Stimulated activated CD4-positive, alpha-beta T cell treated with anti-CD3 and anti-CD28 coated beads, Interleukin-4, amount 100 ng/mL, for 48 hours (primary cell): ENCODE data around the gene ATP8A2.
"Not testable (repeated sequence)": the region's sequence is repeated elsewhere in the genome, so short reads cannot be mapped to it uniquely, and the experiment has no call there.

Source experiments
- DNase-seq, 2 donors: peaks; one replicate each; pipeline ENCODE4 v3.0.0-alpha.2; 2020; ENCODE audit warnings: low read depth in 2 of 2

The ATP8A2 gene

DNA sequence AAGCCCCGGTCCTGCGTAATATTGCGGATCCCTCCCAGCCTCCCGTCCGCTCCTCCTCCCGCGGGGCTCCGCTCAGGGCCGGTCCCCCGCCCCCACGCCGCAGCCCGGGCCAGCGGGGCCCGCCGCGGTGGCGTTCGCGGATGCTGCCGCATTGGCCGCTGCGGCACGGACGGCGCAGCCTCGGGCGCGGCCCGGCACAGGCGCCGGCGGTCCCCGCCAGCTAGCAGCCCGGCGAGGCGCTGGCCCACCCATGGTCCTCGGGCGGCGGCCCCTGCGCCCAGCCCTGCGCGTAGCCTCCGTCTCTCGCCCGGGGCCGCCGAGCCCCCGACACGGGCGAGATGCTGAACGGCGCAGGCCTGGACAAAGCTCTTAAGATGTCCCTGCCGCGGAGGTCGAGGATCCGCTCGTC lies at the start of gene ATP8A2:
ATP8A2 (plus strand) TSS at position 100 of the 409 bp plus-strand sequence; CDS start at position 339, 239 bp downstream.
- no peak for DNase-seq

GRCh38 chr13:25324100-25324499 lies 47.7 kb upstream of the ATP8A2 start:
- no peak for DNase-seq

DNA sequence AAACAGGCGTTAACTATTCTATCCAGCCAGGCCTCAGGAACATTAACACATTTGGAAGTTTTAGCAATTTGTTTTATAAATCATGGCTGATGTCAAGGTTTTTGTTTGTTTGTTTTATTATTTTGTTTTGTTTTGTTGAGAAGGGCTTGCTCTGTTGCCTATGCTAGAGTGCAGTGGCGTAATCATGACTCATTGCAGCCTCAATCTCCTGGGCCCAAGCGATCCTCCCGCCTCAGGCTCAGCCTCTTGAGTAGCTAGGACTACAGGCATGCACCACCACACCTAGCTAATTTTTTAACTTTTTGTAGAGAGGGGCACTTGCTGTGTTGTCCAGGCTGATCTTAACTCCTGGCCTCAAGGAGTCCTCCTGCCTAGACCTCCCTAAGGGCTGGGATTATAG lies 42.1 kb upstream of the ATP8A2 start:
- DNase-seq = no peak

DNA sequence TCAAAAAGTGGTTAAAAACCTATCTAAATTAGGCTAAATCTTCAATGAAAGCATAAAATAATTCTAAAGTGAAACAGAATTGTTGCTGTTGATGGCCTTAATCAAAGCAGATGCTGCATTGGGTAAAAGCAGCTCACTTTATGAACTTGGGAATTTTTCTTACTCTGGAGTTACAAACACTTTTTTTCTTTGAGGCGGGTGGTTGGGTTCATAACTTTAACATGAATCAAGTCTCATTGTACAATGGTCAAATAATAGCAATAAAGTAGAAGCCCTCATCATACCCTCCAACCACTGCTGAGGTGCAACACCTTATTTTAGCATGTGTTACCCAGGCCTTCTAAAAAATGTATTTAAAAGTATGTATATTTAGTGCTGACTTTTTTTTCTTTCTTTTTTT lies 41.2 kb upstream of the ATP8A2 start:
- DNase-seq = no peak

GRCh38 chr13:25335856-25336255 lies 35.9 kb upstream of the ATP8A2 start:
- DNase-seq = no peak

DNA sequence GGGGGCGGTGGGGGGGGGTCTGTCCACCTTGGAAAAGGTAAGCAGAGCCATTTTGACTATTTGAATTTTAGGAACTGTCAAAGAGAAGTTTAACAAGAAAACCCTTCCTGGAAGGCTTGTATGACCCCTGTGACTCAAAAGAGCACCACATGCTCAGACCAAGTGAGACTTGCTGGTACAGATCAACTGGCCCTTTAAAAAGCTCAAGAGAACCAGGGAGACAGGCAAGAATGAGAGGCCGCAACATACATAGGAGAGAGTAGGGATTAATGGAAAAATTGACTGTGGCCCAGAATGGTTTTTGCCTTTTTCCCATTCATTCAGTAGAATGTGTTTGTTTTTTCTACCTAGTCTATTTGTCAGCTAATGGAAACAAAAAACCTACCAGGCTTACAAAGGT lies 26.2 kb upstream of the ATP8A2 start:
- DNase-seq = no peak

DNA sequence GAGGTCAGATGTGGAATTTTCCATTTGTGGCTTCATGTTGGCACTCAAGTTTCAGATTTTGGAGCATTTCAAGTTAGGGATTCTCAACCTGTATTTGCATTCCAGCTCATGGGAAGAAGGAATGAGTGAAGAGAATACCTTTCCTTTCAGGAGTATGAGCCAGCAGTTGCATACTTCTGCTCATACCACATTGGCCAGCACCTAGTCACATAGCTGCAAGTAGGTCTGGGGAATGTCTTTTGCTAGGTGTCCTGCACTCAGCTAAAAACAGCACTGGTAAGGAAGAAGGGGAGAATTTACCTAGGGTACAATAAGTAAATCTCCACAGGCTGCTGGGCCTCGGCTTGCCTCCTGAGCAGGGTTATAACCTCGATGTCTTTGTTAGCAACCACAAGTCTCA lies 24.6 kb upstream of the ATP8A2 start:
- no peak for DNase-seq

GRCh38 chr13:25351404-25351803 lies 20.4 kb upstream of the ATP8A2 start:
- DNase-seq = no peak

DNA sequence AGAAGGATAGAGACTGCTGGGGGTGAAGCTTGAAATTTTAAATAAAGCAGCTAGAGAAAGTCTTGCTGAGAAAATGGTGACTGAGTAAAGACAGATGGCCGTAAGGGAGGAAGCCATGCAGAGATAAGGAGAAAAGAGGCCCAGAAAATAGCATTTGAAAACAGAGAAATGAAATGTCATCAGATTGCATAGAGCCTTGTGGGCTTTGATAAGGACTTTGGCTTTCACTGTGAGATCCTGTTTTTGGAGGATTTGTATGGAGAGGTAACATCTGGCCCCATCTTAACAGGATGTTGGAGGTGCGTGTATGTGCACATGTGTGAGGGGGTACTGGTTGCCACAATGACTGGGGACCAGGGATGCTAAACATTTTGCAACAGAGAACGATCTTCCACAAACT lies 19.5 kb upstream of the ATP8A2 start:
- no peak for DNase-seq

GRCh38 chr13:25352806-25353205 lies 19.0 kb upstream of the ATP8A2 start:
- DNase-seq = no peak

- DNase-seq = no peak
Observed at GRCh38 chr13:25353344-25353743, 18.4 kb upstream of the ATP8A2 start.

DNA sequence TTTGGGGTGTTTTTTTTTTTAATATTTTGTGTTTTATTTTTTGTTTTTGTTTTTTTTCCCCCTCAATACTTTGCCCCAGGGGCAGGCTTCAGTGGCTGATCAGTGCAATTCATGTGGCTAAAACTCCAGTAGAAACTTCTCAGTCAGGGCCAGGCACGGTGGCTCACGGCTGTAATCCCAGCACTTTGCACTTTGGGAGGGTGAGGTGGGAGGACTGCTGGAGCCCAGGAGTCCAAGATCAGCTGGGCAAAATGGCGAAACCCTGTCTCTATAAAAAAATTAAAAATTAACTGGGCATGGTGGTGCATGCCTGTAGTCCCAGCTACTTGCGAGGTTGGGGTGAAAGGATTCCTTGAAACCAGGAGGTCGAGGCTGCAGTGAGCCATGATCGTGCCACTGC lies 17.4 kb upstream of the ATP8A2 start:
- DNase-seq = no peak

DNA sequence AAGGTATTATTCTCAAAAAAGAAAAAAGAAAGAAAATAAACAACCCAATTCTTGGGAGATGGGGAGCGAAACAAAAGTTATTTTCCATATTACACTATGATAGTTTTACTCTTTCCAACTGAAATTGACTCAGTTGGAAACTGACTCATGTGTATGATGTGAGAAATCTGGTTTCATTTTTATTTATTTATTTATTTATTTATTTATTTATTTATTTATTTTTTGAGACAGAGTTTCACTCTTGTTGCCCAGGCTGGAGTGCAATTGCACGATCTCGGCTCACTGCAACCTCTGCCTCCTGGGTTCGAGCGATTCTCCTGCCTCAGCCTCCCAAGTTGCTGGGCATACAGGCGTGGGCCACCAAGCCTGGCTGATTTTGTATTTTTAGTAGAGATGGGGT lies 11.3 kb upstream of the ATP8A2 start:
- not testable (repeated sequence) for DNase-seq

DNA sequence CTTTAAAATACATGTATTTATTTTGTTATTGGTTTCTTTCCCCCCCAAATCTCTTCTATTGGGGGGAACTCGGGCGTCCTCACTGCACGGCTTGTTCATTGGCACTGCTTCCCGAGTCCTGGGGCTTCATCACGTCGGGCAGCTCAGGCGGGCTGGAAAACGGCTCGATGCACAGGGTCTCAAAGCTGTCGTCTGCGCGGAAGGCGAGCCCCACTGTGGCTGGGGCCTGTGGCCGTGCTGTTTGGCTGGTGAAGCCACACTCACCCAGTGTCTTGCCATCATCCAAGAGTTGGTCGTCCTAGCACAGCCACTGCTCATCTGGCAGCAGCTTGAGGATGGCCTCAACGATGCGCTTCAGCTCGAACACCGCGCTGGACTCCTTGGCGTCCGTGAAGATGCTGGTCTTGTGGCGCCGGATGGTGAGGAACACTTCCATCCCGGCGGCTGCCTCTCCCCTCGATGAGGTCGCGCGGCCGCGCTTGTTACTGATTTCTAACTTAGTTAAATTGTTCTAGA lies 6.0 kb upstream of the ATP8A2 start:
- DNase-seq = no peak

DNA sequence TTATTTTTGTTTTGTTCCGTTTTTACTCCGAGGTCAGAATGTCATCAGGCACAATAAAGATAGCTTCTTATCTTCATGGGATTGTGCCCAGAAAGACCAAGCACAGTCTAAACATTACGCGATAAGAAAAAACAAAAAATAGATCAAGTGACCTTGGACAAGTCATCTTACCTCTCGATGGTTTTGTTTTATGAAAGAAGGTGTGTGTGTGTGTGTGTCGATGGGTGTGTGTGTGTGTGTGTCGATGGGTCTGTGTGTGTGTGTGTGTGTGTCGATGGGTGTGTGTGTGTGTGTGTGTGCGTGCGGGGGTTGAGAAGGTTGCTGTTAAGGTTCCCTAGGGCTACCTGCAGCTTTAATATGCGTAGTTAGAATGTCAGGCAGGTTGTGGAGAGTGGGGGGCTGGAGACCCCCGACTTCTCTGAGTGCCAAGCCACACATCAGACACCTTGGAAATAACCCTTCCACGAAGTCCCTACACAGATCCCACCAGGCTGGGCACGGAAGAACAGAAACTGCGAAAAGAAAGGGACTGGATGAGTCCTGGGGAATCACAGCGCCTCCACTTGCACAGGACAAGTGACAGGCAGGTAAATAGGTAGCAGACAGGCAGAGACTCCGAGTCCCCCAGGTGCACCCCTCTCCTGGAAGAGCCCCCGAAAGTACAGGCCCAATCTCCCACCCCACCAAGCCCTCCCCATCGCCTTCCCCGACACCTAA lies 458 bp upstream of the ATP8A2 start:
- no peak for DNase-seq

DNA sequence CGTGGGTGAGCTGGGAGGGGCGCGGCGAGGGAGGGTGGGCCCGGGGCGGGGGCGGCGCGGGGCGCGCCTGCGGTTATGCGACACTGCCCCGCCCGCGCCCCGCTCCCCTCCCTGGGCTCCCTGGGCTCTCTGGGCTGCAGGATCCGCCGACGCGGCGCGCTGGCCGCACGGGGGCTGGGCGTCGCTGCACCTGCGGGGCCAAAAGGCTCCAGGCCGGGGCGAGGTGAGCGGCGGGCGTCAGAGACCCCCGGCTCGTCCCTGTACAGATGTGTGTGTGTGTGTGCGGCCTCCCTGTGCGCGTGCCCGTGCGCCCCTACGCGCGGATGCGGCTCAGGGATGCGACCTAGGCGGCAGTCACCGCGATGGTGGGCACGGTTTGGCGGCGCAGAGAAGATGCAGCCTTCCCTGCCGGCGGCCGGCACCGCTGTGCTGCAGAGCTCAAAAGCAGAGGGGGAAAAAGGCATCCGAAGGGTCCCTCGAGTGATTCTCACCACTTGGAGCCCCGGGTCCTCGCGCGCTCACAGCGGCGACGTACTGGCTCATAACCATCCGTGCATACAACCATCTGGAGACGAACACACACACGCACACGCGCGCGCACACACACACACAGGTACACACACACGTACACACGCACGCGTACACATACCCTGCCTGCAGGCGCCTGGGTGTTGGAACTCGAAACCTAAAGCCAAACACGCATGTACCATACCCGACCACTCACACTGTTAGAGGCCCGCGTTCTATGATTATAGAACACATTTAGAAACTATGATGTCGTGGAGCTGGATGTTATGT lies 709 bp downstream of the ATP8A2 start:
- no peak for DNase-seq

GRCh38 chr13:25375727-25376358 lies 4.1 kb downstream of the ATP8A2 start:
- DNase-seq = peak; percentile 6 to 13

DNA sequence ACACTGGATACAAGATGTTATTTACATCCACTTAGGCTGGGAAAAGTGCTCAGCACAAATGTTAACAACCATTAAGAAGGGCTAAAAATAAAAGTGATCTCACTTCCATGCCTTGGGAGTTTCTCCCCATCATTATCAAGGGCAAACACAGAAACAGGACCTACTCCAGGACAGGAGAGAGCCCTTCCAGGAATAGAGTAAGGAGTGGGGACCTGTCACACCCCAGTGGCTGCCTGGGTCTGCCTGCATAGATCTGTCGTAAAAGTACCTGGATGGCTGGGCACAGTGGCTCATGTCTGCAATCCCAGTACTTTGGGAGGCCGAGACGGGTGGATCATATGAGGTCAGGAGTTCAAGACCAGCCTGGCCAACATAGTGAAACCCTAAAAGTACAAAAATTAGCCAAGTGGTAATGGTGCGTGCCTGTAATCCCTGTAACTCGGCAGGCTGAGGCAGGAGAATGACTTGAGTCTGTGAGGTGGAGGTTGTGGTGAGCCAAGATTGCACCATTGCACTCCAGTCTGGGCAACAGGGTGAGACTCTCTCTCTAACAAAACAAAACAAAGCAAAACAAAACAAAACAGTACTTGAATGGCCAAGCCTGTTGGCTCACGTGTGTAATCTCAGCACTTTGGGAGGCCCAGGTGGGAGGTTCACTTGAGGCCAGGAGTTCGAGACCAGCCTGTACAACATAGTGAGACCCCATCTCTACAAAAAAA lies 5.6 kb downstream of the ATP8A2 start:
- no peak for DNase-seq

GRCh38 chr13:25378528-25378927 lies 6.8 kb downstream of the ATP8A2 start:
- DNase-seq = no peak

GRCh38 chr13:25379011-25379410 lies 7.2 kb downstream of the ATP8A2 start:
- no peak for DNase-seq

GRCh38 chr13:25380082-25380481 lies 8.3 kb downstream of the ATP8A2 start:
- no peak for DNase-seq

- DNase-seq = no peak
Observed at GRCh38 chr13:25380741-25381324, 9.1 kb downstream of the ATP8A2 start.
